NCI-H2107 treated with DMSO at 0.1 percent for 48 hours (cell line): ENCODE data around the gene SOX6.
A peak's percentile ranks its signal among the peaks of the same experiment; 100 is the strongest.

Experiments used
- DNase-seq: peaks from one replicate; lab custom pipeline; 2025; ENCODE audit not compliant: unreplicated experiment; lab: John Stamatoyannopoulos, UW

SOX6 gene

GRCh38 chr11:16012125-16012751, 344.1 kb downstream of the SOX6 start:
- DNase-seq: no peak

GRCh38 chr11:16011396-16011795, 344.9 kb downstream of the SOX6 start:
- DNase-seq: no peak

- DNase-seq: no peak
These were observed 347.3 kb downstream of the SOX6 start for GRCh38 chr11:16009021-16009420.

- DNase-seq: no peak
These were observed 348.8 kb downstream of the SOX6 start for GRCh38 chr11:16007514-16007913.

- peak; percentile 34 for DNase-seq
These were observed 353.4 kb downstream of the SOX6 start for GRCh38 chr11:16002942-16003341.

- DNase-seq: peak; percentile 99
These were observed 354.4 kb downstream of the SOX6 start for GRCh38 chr11:16001899-16002426.

GRCh38 chr11:16001044-16001568, 355.2 kb downstream of the SOX6 start:
- no peak for DNase-seq

- DNase-seq: no peak
These were observed 356.3 kb downstream of the SOX6 start for GRCh38 chr11:16000065-16000464.

GRCh38 chr11:15993345-15993744, 363.0 kb downstream of the SOX6 start:
- DNase-seq: no peak

- no peak for DNase-seq
These were observed 365.1 kb downstream of the SOX6 start for GRCh38 chr11:15991215-15991614.

GRCh38 chr11:15989685-15990084, 366.7 kb downstream of the SOX6 start:
- no peak for DNase-seq

GRCh38 chr11:15988693-15989231, 367.6 kb downstream of the SOX6 start:
- DNase-seq: no peak

- DNase-seq: no peak
These were observed 368.3 kb downstream of the SOX6 start for GRCh38 chr11:15988016-15988550.

GRCh38 chr11:15987046-15987445, 369.3 kb downstream of the SOX6 start:
- no peak for DNase-seq

GRCh38 chr11:15985860-15986139, 370.5 kb downstream of the SOX6 start:
- DNase-seq: no peak

- no peak for DNase-seq
These were observed 371.1 kb downstream of the SOX6 start for GRCh38 chr11:15985127-15985859.

GRCh38 chr11:15981292-15981691, 375.1 kb downstream of the SOX6 start:
- DNase-seq: no peak

- no peak for DNase-seq
These were observed 379.2 kb downstream of the SOX6 start for GRCh38 chr11:15977116-15977515.

GRCh38 chr11:15976433-15977045, 379.8 kb downstream of the SOX6 start:
- DNase-seq: no peak

- DNase-seq: no peak
These were observed 380.6 kb downstream of the SOX6 start for GRCh38 chr11:15975742-15976141.

GRCh38 chr11:15972838-15973237, 383.5 kb downstream of the SOX6 start:
- no peak for DNase-seq

- no peak for DNase-seq
These were observed 385.2 kb downstream of the SOX6 start for GRCh38 chr11:15971215-15971546.
